Measurements from ENCODE around the gene NRXN3. TPM values are rescaled to one million over a fixed set of nuclear protein-coding genes. Genes with fewer than 3 reads are reported as not detected.

The NRXN3 gene
- polyA plus RNA-seq, 5 donors, result 1.3 to 1.9 (median 1.4) TPM

GRCh38 chr14:78917462-78917861 is 747.3 kb downstream of the NRXN3 start:
- DNase-seq, result no peak

- no peak for DNase-seq
Measured at GRCh38 chr14:78921856-78922255, 751.7 kb downstream of the NRXN3 start.

- no peak for DNase-seq
Measured at GRCh38 chr14:78927261-78927660, 757.1 kb downstream of the NRXN3 start.

GRCh38 chr14:78933166-78933565 is 763.0 kb downstream of the NRXN3 start:
- no peak for DNase-seq

GRCh38 chr14:78933948-78934524 is 763.9 kb downstream of the NRXN3 start:
- DNase-seq, result peak; percentile 10 to 28

GRCh38 chr14:78946949-78947348 is 776.8 kb downstream of the NRXN3 start:
- no peak for DNase-seq

- no peak for DNase-seq
Measured at GRCh38 chr14:78947681-78948080, 777.5 kb downstream of the NRXN3 start.

GRCh38 chr14:78950649-78951048 is 780.5 kb downstream of the NRXN3 start:
- DNase-seq, result no peak

- no peak for DNase-seq
Measured at GRCh38 chr14:78951602-78952001, 781.4 kb downstream of the NRXN3 start.

- DNase-seq, result peak; percentile 48 to 66
Measured at GRCh38 chr14:78959674-78960264, 789.6 kb downstream of the NRXN3 start.

GRCh38 chr14:78967111-78967809 is 797.1 kb downstream of the NRXN3 start:
- no peak for DNase-seq

- no peak for DNase-seq
Measured at GRCh38 chr14:78968265-78968664, 798.1 kb downstream of the NRXN3 start.

GRCh38 chr14:78970677-78971076 is 800.5 kb downstream of the NRXN3 start:
- DNase-seq, result no peak

GRCh38 chr14:78972440-78972839 is 802.3 kb downstream of the NRXN3 start:
- DNase-seq, result no peak

GRCh38 chr14:78974691-78975090 is 804.5 kb downstream of the NRXN3 start:
- no peak for DNase-seq

GRCh38 chr14:78975734-78976133 is 805.6 kb downstream of the NRXN3 start:
- DNase-seq, result no peak

- no peak for DNase-seq
Measured at GRCh38 chr14:78978896-78979295, 808.7 kb downstream of the NRXN3 start.

GRCh38 chr14:78982551-78982950 is 812.4 kb downstream of the NRXN3 start:
- no peak for DNase-seq

GRCh38 chr14:78983126-78983525 is 813.0 kb downstream of the NRXN3 start:
- no peak for DNase-seq

- no peak for DNase-seq
Measured at GRCh38 chr14:78985668-78986381, 815.7 kb downstream of the NRXN3 start.

- no peak for DNase-seq
Measured at GRCh38 chr14:78986989-78987388, 816.8 kb downstream of the NRXN3 start.

GRCh38 chr14:78989221-78989620 is 819.0 kb downstream of the NRXN3 start:
- DNase-seq, result no peak

- DNase-seq, result no peak
Measured at GRCh38 chr14:78992867-78993266, 822.7 kb downstream of the NRXN3 start.

Measured in right lung (tissue), 5 donors.